Urothelium cell line (cell line): Measurements from ENCODE around the gene CEP76.

Experiments
- DNase-seq: peaks from one replicate; pipeline ENCODE4 v3.0.0; 2011; ENCODE audit warnings: low spot score, mixed read lengths
- FAIRE-seq: peaks from 2 replicates; lab custom pipeline; 2011; peaks lifted over from hg19 to GRCh38; lab: Jason Lieb, UNC

Gene CEP76

GRCh38 chr18:12721495-12722275, 19.2 kb upstream of the CEP76 start:
- FAIRE-seq (peak; percentile 73), DNase-seq (no peak)

GRCh38 chr18:12711446-12711845, 8.9 kb upstream of the CEP76 start:
- FAIRE-seq = no peak
- DNase-seq = no peak

GRCh38 chr18:12703664-12704063, 1.1 kb upstream of the CEP76 start:
- FAIRE-seq = peak; percentile 52

DNA sequence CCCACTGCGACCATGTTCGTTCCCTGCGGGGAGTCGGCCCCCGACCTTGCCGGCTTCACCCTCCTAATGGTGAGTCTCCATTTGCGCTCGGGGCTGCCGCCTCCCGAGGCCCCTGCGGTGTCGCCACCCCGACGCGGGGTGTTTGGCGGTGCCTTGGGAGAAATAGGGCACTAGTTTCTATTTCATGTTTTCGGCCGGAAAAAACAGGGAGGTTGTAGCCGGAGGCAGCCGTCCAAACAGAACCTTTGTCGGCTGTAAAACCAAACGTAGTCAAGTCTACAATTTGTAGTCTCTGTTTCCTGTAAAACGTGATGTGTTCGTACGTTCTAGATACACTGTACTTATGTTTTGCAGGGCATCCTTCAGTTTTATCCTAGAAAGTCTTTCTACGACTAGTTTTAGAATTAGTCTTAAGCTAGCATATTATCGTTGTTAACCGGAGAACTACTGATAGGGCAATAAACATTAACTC, 609 bp upstream of the CEP76 start:
- FAIRE-seq (no peak), DNase-seq (no peak)

More at GRCh38 chr18:12703664-12704063, 1.1 kb upstream of the CEP76 start:
- peak; percentile 39 for DNase-seq

- peak; percentile 86 for FAIRE-seq
- no peak for DNase-seq
Observed at GRCh38 chr18:12701161-12701560, 1.4 kb downstream of the CEP76 start.

DNA sequence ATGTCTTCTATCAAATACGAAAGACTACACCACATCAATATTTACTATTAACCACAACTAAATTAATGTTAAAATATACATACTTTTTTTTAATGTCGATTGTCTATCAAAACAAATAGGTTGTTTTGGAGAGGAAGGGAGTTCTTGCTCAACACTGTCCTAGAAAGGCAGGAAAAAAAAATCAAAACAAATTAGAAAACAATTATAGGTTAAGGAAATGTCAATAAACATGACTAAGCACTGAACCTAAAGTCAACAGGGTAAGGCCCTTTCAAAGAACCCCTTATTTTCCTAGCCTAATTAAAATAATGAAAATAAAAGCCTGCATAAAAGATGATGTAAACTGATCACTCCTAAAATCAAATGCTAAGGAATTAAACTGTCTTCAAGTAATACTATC, 2.8 kb downstream of the CEP76 start:
- no peak for DNase-seq
- no peak for FAIRE-seq

GRCh38 chr18:12694032-12694431, 8.5 kb downstream of the CEP76 start:
- FAIRE-seq (no peak), DNase-seq (no peak)

- FAIRE-seq (peak; percentile 89), DNase-seq (no peak)
Observed at GRCh38 chr18:12692206-12692605, 10.3 kb downstream of the CEP76 start.

- DNase-seq (no peak), FAIRE-seq (no peak)
Observed at GRCh38 chr18:12689256-12689850, 13.2 kb downstream of the CEP76 start.

DNA sequence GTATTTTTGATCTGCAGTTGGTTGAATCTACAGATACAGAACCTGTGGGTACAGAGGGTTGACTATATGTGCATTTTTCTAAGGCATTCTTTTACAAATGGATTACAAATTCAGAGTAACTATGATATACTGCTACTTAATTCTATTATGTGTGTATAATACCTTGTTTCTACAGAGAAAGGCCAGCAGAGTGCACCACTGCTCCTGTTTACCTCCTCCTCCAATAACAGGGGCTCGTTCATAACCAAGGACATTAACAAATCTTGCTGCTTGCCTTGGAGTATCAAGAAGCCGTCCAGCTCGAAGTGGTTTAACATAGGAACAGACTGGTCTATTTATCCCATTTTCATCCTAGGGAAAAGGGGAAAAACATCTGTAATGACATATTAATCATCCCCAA, 16.4 kb downstream of the CEP76 start:
- FAIRE-seq (peak; percentile 66), DNase-seq (peak; percentile 49)

GRCh38 chr18:12679183-12679786, 23.2 kb downstream of the CEP76 start:
- DNase-seq = no peak
- FAIRE-seq = peak; percentile 5

- DNase-seq (no peak), FAIRE-seq (no peak)
Observed at GRCh38 chr18:12668041-12668440, 34.5 kb downstream of the CEP76 start.

GRCh38 chr18:12659904-12660605, 42.5 kb downstream of the CEP76 start:
- DNase-seq (peak; percentile 89), FAIRE-seq (peak; percentile 97)

DNA sequence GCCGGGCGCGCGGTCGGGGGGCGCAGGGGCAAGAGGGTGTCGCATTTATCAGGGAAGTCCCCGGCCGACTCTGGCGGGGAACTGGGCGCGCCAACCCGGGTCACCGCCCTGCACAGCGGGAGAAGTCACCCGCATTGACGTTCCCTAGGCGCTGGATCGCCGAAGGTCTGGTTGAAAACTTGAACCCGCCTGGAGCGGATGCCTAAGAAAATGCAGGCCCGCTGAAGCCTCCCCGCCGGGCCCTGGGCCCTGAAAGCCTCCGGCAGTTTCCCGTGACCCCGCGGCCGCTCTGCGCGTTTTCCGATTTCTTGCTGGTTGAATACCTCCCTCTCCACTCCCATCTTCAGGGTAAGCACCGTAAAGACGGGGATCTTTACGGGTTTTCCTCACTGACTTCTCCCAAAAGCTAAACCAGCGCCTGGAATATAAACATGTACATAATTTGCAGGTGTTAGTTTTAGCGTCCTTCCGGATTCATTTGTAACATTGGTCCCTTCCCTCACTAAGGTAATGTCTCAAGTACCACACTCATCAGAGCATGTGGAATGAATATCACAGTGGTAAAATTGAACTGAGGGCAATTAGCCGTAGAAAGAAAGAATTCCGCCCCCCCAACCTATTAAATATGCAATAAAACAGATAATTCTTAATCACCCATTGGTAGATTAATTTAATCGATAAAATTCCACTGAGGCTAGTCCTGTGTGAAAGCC, 43.9 kb downstream of the CEP76 start:
- DNase-seq = no peak
- FAIRE-seq = no peak

DNA sequence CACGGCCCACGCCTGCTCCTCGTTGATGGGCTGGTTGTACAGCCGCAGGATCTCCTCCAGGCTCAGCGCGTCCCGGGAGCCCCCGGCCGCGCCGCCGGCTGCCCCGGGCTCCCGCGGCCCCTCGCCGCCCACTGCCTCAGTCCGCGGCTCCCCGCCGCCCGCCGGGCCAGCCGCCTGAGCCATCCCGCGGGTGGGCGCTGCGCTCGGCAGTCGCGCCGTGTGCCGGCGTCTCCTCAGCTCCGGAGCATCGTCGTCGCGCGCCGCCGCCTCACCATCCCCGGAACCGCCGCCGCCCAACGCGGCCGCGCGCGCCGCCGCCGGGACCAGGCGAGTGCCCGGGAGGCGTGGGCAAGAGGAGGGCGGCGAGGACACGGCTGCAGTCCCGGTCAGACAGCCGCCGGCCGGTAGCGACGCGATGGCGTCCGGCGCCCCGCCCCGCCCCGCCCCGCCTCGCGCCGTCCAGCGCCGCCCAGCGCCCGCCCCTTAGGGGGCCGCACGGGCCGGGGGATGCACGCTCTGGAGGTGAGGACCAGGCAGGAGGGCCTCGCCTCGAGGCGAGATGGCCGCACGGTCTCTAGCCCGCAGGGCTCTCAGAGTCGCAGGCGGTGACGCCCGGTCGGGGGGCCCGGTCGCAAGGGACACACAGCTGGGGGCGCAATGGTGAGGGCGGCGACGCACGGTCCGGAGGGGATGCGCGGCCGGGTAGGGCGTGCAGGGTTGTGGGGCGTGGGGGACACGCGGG, 44.7 kb downstream of the CEP76 start, which contains the start of gene SPIRE1:
SPIRE1 (minus strand) TSS at position 424 of the 742 bp plus-strand sequence; CDS start at position 183, 241 bp downstream.
- FAIRE-seq = peak; percentile 99

GRCh38 chr18:12656938-12657683, 45.4 kb downstream of the CEP76 start:
- FAIRE-seq (peak; percentile 99), DNase-seq (peak; percentile 83)

More for the DNA sequence above, 44.7 kb downstream of the CEP76 start, which contains the start of gene SPIRE1:
- DNase-seq = peak; percentile 93

- FAIRE-seq (no peak), DNase-seq (peak; percentile 46)
Observed at GRCh38 chr18:12656605-12656937, 46.0 kb downstream of the CEP76 start.

DNA sequence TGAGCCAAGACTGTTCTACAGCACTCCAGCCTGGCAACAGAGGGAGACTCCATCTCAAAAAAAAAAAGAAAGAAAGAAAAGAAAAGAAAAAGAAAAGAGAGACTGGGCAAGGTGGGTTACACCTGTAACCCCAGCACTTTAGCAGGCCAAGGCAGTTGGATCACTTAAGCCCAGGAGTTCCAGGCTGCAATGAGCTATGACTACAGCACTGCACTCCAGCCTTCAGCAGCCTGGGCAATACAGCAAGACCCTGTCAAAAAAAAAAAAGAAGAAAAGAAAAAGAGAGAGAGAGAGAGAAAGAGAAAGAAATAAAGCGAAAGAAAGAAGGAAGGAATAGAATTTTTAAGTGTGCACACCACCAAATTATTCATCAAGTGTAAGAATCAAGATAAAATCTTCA, 47.6 kb downstream of the CEP76 start:
- DNase-seq (no peak), FAIRE-seq (no peak)

DNA sequence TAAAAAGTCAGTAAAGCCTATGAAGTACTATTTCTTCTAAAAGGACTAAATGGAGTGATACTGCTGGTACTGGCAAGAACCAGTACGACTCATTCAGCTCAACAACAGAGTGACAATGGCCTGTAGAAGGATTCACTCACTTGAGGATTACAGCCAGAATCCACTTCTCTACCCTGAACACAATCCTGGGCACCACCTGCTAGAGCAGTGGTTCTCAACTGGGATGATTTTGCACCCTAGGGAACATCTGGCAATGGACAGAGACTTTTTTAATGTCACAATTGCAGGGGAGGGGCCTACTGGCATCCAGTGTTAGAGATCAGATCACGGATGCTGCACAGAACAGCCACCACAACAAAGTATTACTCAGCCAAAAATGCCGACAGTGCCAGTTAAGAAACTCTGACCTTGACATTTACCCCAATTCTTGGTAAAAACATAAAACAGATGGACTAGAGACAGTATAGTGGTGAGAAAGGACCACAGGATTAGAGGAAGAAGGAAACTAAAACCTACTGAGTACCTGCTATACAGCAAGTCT, 49.6 kb downstream of the CEP76 start:
- DNase-seq = peak; percentile 37

More for the DNA sequence above, 49.6 kb downstream of the CEP76 start:
- FAIRE-seq = peak; percentile 93
